ENCODE measurements around the gene RAD50.
A peak's percentile ranks its signal among the peaks of the same experiment; 100 is the strongest.
"Not testable (repeated sequence)": the region's sequence is repeated elsewhere in the genome, so short reads cannot be mapped to it uniquely, and the experiment has no call there.

Gene RAD50

GRCh38 chr5:132556763-132557477, at the start of gene RAD50:
Gene RAD50 (plus strand): TSS chr5:132556977. CDS start chr5:132557325, 348 bp downstream.
- peak; percentile 93 for DNase-seq

DNA sequence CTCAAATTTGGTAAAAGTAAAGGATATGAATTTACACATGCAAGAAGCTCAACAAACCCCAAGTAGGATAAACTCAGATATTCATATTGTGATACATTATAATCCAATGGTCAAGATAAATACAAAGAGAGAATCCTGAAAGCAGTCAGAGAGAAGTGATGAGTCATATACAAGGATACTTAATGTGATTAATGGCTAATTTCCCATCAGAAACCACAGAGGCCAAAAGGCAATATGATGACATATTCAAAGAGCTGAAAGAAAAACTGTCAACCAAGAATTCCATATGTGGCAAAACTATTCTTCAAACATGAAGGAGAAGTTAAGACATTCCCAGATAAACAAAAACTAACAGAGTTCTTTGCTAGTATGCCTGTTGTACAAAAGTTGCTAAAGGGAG, 46.7 kb upstream of the RAD50 start:
- no peak for DNase-seq

GRCh38 chr5:132513618-132514336, 43.0 kb upstream of the RAD50 start:
- DNase-seq = not testable (repeated sequence)

DNA sequence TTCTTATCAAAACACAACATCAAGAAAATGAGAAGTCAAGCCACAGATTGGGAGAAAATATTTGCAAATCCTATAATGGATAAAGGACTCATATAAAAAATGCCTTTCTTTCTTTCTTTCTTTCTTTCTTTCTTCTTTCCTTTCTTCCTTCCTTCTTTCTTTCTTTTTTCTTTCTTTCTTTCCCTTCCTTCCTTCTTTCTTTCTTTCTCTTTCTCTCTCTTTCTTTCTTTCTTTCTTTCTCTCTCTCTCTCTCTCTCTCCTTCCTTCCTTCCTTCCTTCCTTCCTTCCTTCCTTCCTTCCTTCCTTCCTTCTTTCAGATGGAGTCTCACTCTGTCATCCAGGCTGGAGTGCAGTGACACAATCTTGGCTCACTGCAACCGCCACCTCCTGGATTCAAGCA, 34.7 kb upstream of the RAD50 start:
- DNase-seq = not testable (repeated sequence)

DNA sequence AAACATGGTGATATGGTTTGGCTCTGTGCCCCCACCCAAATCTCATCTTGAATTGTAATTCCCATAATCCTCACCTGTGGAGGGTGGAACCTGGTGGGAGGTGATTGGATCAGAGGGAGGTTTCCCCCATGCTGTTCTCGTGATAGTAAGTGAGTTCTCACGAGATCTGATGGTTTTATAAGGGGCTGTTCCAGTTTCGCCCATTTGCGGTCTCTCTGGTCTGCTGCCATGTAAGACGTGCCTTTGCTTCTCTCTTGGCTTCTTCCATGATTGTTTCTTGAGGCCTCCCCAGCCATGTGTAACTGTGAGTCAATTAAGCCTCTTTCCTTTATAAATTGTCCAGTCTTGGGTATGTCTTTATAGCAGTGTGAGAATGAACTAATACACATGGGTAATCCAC, 31.9 kb upstream of the RAD50 start:
- not testable (repeated sequence) for DNase-seq

GRCh38 chr5:132525299-132525724, 31.5 kb upstream of the RAD50 start:
- no peak for DNase-seq

DNA sequence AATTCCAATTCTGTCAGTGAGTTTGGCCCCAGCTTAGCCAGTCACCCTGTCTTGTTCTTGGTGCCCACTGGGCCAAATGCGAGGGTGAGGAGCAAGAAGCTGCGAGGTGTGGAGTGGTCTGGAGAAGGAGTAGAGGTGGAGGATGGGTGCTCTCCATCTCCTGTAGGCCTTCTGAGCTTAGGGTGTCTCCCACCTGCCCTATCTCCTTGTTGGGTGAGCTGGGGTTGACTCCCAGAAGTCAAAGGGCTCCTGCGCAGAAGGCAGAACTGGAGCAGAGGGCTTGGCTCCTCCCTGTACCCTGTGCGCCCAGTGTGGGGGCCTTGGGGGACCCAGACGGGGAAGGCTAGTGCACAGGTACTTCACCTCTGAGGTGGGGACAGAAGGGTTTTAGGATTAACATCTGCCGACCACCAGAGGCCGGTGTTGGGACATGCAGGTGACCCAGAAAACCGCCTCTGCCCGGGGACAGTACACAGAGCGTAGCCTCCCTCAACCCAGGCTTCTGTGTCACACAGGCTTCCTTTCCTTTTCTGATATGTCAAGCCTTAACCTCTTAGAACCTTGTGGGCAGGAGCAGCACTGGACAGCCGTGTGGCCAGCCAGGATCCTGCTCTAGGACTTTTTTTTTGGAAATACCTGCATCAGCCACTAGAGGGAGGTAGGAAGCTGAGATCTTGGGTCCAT, 30.3 kb upstream of the RAD50 start:
- DNase-seq = peak; percentile 55

GRCh38 chr5:132526974-132527564, 29.7 kb upstream of the RAD50 start:
- DNase-seq = no peak

DNA sequence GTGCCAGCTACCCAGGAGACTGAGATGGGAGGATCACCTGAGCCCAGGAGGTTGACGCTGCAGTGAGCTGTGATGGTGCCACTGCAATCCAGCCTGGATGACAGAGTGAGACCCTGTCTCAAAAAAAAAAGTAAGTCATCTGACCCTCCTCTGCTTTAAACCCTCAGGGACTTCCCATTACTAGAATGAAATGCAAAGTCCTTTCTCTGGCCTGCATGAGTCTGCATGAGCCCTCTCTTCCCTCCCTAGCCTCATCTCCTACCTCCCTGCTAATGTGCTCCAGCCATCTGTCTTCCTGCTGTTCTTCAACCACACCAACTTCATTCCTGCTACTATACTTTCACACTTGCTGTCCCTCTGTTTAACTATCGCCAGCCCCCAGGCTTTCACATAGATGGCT, 28.8 kb upstream of the RAD50 start:
- DNase-seq = no peak

DNA sequence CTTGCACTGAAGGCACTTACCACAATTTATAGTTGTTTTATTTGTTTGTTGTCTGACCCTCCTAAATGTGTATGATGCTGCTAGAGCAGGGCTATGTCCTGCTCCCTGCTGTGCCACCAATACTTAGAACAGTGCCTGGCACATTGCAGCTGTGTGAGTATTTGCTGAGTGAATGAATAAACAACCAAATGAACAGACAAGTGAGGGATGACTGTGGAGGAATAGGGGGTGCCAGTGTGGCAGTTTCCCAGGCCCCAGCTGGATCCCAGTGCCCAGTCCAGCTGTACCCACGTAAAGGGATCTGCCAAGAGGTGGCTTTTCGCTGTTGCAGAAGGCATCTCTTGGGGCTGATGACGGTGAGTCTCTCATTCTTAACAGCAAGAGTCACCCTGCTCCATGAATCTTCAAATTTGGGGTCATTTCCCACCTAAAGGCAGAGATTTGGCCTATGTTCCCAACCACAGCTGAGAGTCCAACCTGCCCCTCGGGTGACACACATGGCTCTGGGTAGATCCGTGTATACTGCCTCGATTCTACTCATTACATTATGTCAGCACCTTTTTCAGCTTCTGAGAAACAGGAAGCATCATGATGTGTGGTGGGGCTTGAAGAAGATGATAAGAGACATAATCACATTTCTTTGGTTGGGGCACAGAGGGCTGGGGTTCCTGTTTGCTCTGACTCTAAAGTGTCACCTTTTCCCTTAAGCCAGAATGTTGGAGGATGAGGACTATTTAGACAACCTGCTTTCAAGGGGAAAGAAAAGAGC, 27.7 kb upstream of the RAD50 start:
- no peak for DNase-seq

DNA sequence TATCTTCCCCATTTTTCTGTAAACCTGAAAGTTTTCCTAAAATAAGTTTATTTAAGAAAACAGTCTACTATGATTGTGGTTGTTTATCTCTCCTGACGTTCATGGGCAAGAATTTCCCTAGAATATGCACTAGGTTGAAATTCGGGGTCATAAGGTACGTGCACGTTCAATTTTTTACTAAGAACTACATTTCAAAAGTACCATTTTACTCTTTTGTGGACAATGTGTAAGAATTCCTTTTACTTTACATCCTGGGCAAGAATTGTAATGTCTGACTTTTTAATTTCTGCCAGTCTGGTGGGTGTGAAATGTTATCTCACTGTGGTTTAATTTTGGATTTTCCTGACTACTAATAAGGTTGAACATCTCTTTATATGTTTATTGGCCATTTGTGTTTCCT, 25.8 kb upstream of the RAD50 start:
- DNase-seq = no peak

DNA sequence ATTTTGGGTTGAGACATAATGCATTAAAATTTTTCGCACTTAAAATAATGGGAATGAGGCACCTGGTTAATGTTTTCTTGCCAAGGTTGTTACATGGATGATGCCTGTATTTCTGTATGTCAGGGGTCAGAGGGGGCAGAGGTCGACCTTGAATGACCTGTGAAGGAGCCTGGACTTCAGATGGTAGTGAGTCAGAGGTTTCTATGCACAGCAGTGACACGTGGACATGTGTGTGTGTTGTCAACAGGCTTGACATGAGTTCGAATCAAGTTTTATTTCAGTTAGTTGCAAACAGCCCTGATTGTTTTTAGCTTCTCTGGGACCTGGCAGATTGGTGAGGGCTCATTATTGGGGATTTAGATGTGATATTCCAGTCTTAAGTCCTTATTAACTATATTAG, 17.1 kb upstream of the RAD50 start:
- no peak for DNase-seq

DNA sequence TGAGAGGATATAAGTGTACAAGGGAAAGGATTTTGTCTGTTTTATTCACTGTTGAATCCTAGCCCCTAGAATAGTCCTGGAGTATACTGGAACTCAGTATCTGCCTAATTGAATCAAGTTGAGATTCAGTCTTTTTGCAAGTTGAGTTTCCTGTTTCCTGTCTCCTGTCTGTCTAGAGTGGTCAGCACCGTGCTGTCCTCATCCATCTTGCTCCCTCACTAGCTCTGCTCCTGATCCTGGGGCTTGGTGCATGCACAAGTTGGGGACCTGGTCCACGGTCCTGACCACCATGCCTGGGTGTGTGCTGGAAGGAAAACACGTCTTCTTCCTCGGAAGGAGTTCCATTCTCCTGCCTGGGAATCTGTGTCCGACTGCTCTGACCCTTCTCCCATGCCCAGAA, 16.6 kb upstream of the RAD50 start:
- no peak for DNase-seq

DNA sequence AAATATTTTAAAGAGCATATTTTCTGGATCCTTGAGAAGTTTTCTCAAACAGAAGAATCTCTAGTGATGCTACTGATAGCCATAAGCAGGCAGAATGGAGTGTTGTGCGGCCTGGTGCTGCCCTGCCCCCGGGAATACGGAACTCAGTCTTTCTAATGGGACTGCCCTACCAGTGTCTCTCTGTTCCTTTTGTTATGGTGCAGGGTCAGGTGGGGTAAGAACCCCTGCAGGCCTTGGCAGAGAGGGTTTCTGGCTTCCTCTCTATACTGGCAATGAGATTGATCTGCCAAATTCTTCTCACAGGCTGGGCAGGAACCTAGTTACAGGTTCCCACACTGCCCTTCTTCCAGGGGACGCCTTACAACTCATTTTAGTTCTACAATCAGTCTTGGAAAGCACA, 16.0 kb upstream of the RAD50 start:
- no peak for DNase-seq

DNA sequence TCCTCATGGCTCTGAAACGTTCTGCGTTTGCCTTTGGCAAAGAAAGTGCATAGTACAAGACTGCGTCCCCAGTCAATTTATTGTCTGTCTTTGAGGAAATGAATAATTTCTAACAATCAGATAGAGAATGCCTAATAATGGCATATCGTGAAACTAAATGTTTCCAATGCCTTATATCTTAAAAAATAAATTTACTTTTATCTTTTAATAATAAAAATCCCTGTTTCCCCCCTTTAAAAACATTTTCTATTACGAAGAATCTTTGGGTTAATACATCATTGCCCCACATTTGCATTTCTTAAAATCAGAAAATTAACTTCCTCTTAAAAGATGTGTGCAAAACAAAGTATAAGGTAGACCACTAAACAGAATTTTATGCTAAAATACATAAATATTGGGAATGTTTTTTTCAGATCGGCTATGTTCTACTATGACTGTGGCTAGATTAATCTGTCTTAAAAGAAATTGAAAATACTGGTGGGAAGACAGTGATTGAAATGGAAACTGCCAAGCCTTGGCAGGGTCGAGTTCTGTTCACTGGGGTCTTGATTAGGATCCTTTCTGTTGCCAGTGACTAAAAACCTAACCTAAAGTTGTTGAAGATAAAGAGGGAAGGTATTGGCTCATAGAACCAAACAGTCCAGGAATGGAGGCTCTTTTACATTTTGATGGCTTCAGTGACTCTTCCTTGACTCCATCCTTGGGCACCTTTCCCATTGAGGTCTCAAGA, 13.1 kb upstream of the RAD50 start, which contains the start of gene IL5:
TSS of gene IL5 (minus strand) at position 51 of the 730 bp plus-strand sequence. CDS start at position 7, 44 bp downstream.
- DNase-seq = no peak

DNA sequence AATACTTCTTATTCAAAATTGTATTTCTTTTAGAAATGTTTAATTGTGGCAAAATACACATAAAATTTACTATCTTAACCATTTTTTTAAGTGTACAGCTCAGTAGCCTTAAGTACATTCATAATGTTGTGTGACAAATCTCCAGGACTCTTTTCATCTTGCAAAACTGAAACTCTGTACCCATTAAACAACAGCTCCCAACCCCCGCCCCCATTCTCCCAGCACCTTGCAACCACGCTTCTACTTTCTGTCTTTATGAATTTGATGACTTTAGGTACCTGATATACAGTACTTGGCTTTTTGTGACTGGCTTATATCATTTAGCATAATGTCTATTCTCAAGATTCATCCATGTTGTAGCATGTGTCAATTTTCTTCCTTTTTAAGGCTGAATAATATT, 10.7 kb upstream of the RAD50 start:
- DNase-seq = no peak

GRCh38 chr5:132547269-132547668, 9.5 kb upstream of the RAD50 start:
- DNase-seq = no peak

GRCh38 chr5:132548834-132549233, 7.9 kb upstream of the RAD50 start:
- not testable (repeated sequence) for DNase-seq

- DNase-seq = no peak
Observed at GRCh38 chr5:132549576-132549975, 7.2 kb upstream of the RAD50 start.

- no peak for DNase-seq
Observed at GRCh38 chr5:132556153-132556762, 519 bp upstream of the RAD50 start.

- peak; percentile 54 for DNase-seq
Observed at GRCh38 chr5:132557478-132558172, 848 bp downstream of the RAD50 start.
